ENCODE data around the gene TSHR. TPM values are rescaled to one million over a fixed set of nuclear protein-coding genes. Genes with fewer than 3 reads are reported as not detected.

Gene TSHR
- total RNA-seq, 2 experiments from 2014 or later, result not detected

DNA sequence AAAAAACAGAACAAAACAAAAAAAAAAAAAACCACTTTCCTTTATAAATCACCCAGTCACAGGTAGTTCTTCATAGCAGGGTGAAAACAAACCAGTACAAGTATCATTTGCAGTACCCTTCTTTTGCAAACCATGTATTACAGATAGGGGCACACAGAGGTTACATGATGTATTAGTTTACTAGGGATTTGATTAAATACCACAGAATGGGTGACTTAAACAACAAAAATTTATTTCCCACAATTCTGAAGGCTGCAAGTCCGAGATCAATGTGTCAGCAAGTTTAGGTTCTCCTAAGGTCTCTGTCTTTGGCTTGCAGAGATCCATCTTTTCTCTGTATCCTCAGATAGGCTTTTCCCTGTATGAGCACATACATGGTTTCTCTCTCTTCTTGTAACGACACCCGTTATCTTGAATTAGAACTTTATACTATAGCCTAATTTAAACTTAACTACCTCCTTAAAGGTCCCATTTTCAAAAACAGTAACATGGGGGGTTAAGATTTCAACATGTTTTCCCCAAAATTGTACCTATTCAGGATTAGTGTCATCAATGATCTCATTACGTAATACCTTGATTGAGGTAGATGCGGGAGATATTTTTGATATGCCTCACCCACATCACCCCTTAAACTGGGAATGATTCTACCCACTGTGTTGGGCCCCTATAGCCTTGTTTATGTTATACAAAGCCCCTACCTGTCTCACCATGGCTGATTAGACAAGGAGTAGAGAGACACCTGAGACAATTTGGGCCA is 10.4 kb upstream of the TSHR start:
- POLR2A ChIA-PET, result interaction anchor here (1.7 kb wide), 1 partner anchor 276 kb away, joined by 3 read pairs; the partner anchor contains the start of gene GTF2A1

DNA sequence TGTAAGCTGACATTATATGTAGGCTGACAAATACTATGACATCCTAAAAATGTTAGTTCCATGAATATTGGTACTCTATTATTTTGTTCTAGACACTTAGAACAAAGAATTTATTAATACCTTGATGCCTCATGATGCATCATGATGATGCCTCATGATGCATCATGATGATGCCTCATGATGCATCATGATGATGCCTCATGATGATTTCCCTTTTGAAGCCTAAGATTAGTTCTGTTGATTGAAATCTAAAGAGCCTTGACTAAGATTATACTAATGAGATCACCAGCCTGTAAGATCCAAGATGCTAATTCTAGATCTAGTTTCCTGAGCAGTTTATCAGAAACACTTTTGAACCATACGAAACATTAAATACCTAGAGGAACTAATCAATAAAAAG is 9.2 kb upstream of the TSHR start:
- H3K36me3 Mint-ChIP-seq (ENCODE audit: low read depth), result no peaks in the 10 kb centered on the region
- H3K4me1 ChIP-seq (ENCODE audit: insufficient read depth, low read length), result peaks cover 11% of the 10 kb centered on the region
- H3K4me3 ChIP-seq (ENCODE audit: low read length), result no peak overlapping the region
- no peak overlapping the region for H3K27ac ChIP-seq (ENCODE audit: low read depth in 1 of 2, low read length in 2 of 2)
- no peaks in the 10 kb centered on the region for H3K27me3 ChIP-seq (ENCODE audit: control insufficient read depth in 1 of 2, insufficient read depth in 2 of 2, low read length in 2 of 2)
- no peak overlapping the region for H3K27ac Mint-ChIP-seq
- H3K27me3 Mint-ChIP-seq, result peaks cover 24% of the 10 kb centered on the region
- POLR2A ChIA-PET, result interaction anchor here (1.7 kb wide), 1 partner anchor 275 kb away, joined by 3 read pairs; the partner anchor contains the start of gene GTF2A1
- H3K36me3 ChIP-seq (ENCODE audit: insufficient read depth, low read length), result no peaks in the 10 kb centered on the region
- TF ChIP-seq, protein P1, sequence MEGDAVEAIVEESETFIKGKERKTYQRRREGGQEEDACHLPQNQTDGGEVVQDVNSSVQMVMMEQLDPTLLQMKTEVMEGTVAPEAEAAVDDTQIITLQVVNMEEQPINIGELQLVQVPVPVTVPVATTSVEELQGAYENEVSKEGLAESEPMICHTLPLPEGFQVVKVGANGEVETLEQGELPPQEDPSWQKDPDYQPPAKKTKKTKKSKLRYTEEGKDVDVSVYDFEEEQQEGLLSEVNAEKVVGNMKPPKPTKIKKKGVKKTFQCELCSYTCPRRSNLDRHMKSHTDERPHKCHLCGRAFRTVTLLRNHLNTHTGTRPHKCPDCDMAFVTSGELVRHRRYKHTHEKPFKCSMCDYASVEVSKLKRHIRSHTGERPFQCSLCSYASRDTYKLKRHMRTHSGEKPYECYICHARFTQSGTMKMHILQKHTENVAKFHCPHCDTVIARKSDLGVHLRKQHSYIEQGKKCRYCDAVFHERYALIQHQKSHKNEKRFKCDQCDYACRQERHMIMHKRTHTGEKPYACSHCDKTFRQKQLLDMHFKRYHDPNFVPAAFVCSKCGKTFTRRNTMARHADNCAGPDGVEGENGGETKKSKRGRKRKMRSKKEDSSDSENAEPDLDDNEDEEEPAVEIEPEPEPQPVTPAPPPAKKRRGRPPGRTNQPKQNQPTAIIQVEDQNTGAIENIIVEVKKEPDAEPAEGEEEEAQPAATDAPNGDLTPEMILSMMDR (IDR thresholded peaks at IDR 0.05), result no peak
- no peaks in the 10 kb centered on the region for H3K9me3 ChIP-seq (ENCODE audit: control insufficient read depth in 1 of 2, insufficient read depth in 1 of 2, low read length in 2 of 2)
- H3K9me3 Mint-ChIP-seq, result no peaks in the 10 kb centered on the region
- DNase-seq (no peak), ATAC-seq (ENCODE audit: poor library complexity) (no peak)
- CTCF ChIA-PET, result no interaction called here
- no peak overlapping the region for H3K4me3 Mint-ChIP-seq
- peaks cover 18% of the 10 kb centered on the region for H3K4me1 Mint-ChIP-seq (ENCODE audit: low read depth)
- intact Hi-C loops (cut with DNase I, micrococcal nuclease), result no loop called here

More for the DNA sequence above, 10.4 kb upstream of the TSHR start:
- Histone ChIP-seq H3K4me1 (ENCODE audit: insufficient read depth, low read length) (peaks cover 17% of the 10 kb centered on the region), H3K9me3 (ENCODE audit: control insufficient read depth in 1 of 2, insufficient read depth in 1 of 2, low read length in 2 of 2) (no peaks in the 10 kb centered on the region), H3K27me3 (ENCODE audit: control insufficient read depth in 1 of 2, insufficient read depth in 2 of 2, low read length in 2 of 2) (no peaks in the 10 kb centered on the region), H3K4me3 (ENCODE audit: low read length) (no peak overlapping the region), H3K36me3 (ENCODE audit: insufficient read depth, low read length) (no peaks in the 10 kb centered on the region), H3K27ac (ENCODE audit: low read depth in 1 of 2, low read length in 2 of 2) (no peak overlapping the region)
- Mint-ChIP-seq H3K36me3 (ENCODE audit: low read depth) (no peaks in the 10 kb centered on the region), H3K27ac (no peak overlapping the region), H3K27me3 (peaks cover 24% of the 10 kb centered on the region), H3K9me3 (no peaks in the 10 kb centered on the region), H3K4me3 (no peak overlapping the region), H3K4me1 (ENCODE audit: low read depth) (peaks cover 27% of the 10 kb centered on the region)
- intact Hi-C loops (cut with DNase I, micrococcal nuclease), result loop anchor here in 1 of 2 experiments (5.0 kb wide), 1 partner anchor 587 kb away; the partner anchor contains the start of gene SEL1L
- no peak for DNase-seq
- CTCF ChIA-PET, result no interaction called here
- TF ChIP-seq, protein P1 (IDR thresholded peaks at IDR 0.05), result no peak
- no peak for ATAC-seq (ENCODE audit: poor library complexity)

DNA sequence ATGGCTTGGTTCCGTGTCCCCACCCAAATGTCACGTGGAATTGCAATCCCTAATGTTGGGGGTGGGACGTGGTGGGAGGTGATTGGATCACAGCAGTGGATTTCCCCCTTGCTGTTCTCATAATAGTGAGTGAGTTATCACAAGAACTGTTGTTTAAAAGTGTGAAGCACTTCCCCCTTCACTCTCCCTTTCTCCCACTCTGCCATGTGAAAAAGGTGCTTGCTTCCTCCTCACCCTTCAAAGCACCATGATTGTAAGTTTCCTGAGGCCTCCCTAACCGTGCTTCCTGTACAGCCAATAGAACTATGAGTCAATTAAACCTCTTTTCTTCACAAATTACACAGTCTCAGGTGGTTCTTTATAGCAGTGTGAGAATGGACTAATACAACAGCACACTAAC is 8.6 kb upstream of the TSHR start:
- Histone ChIP-seq H3K9me3 (ENCODE audit: control insufficient read depth in 1 of 2, insufficient read depth in 1 of 2, low read length in 2 of 2) (no peaks in the 10 kb centered on the region), H3K4me1 (ENCODE audit: insufficient read depth, low read length) (peaks cover 8% of the 10 kb centered on the region), H3K4me3 (ENCODE audit: low read length) (no peak overlapping the region), H3K27me3 (ENCODE audit: control insufficient read depth in 1 of 2, insufficient read depth in 2 of 2, low read length in 2 of 2) (no peaks in the 10 kb centered on the region), H3K27ac (ENCODE audit: low read depth in 1 of 2, low read length in 2 of 2) (no peak overlapping the region), H3K36me3 (ENCODE audit: insufficient read depth, low read length) (no peaks in the 10 kb centered on the region)
- DNase-seq (no peak), ATAC-seq (ENCODE audit: poor library complexity) (no peak)
- no peaks in the 10 kb centered on the region for H3K9me3 Mint-ChIP-seq
- no peaks in the 10 kb centered on the region for H3K36me3 Mint-ChIP-seq (ENCODE audit: low read depth)
- no peak overlapping the region for H3K27ac Mint-ChIP-seq
- intact Hi-C loops (cut with DNase I, micrococcal nuclease), result no loop called here
- TF ChIP-seq, protein P1 (IDR thresholded peaks at IDR 0.05), result no peak
- peaks cover 24% of the 10 kb centered on the region for H3K27me3 Mint-ChIP-seq
- no peak overlapping the region for H3K4me3 Mint-ChIP-seq
- H3K4me1 Mint-ChIP-seq (ENCODE audit: low read depth), result peaks cover 13% of the 10 kb centered on the region
- POLR2A ChIA-PET, result interaction anchor here (1.7 kb wide), 1 partner anchor 274 kb away, joined by 3 read pairs; the partner anchor contains the start of gene GTF2A1
- CTCF ChIA-PET, result no interaction called here

All from CD4-positive, alpha-beta T cell (primary cell).